ENCODE results near the gene SMAD1.

The SMAD1 gene

GRCh38 chr4:145524552-145524951 is 42.9 kb downstream of the SMAD1 start:
- TF ChIP-seq CTCF (conservative IDR thresholded peaks at IDR 0.05; ENCODE audit: low read depth, low read length) = no peak
- DNase-seq (ENCODE audit: low read depth) = no peak
- H3K4me3 ChIP-seq (ENCODE audit: low read depth, low read length) = no peak overlapping the region

GRCh38 chr4:145525291-145525740 is 43.7 kb downstream of the SMAD1 start:
- DNase-seq (ENCODE audit: low read depth) = no peak
- no peak for TF ChIP-seq CTCF (conservative IDR thresholded peaks at IDR 0.05; ENCODE audit: low read depth, low read length)
- no peak overlapping the region for H3K4me3 ChIP-seq (ENCODE audit: low read depth, low read length)

GRCh38 chr4:145527773-145528172 is 46.1 kb downstream of the SMAD1 start:
- no peak for TF ChIP-seq CTCF (conservative IDR thresholded peaks at IDR 0.05; ENCODE audit: low read depth, low read length)
- H3K4me3 ChIP-seq (ENCODE audit: low read depth, low read length) = no peak overlapping the region
- no peak for DNase-seq (ENCODE audit: low read depth)

- no peak overlapping the region for H3K4me3 ChIP-seq (ENCODE audit: low read depth, low read length)
- DNase-seq (ENCODE audit: low read depth) = no peak
- TF ChIP-seq CTCF (conservative IDR thresholded peaks at IDR 0.05; ENCODE audit: low read depth, low read length) = no peak
Measured at GRCh38 chr4:145528601-145529000, 46.9 kb downstream of the SMAD1 start.

GRCh38 chr4:145530189-145530588 is 48.5 kb downstream of the SMAD1 start:
- H3K4me3 ChIP-seq (ENCODE audit: low read depth, low read length) = no peak overlapping the region
- no peak for DNase-seq (ENCODE audit: low read depth)
- no peak for TF ChIP-seq CTCF (conservative IDR thresholded peaks at IDR 0.05; ENCODE audit: low read depth, low read length)

- no peak for DNase-seq (ENCODE audit: low read depth)
- H3K4me3 ChIP-seq (ENCODE audit: low read depth, low read length) = no peak overlapping the region
- no peak for TF ChIP-seq CTCF (conservative IDR thresholded peaks at IDR 0.05; ENCODE audit: low read depth, low read length)
Measured at GRCh38 chr4:145530662-145531061, 49.0 kb downstream of the SMAD1 start.

- no peak for DNase-seq (ENCODE audit: low read depth)
- H3K4me3 ChIP-seq (ENCODE audit: low read depth, low read length) = no peak overlapping the region
- TF ChIP-seq CTCF (conservative IDR thresholded peaks at IDR 0.05; ENCODE audit: low read depth, low read length) = no peak
Measured at GRCh38 chr4:145531223-145531622, 49.6 kb downstream of the SMAD1 start.
